Measurements from ENCODE around the gene RCBTB1. TPM values are rescaled to one million over a fixed set of nuclear protein-coding genes. Genes with fewer than 3 reads are reported as not detected.

Gene RCBTB1
- polyA plus RNA-seq (2012; ENCODE audit: insufficient read length, low read depth): 16.0 TPM

DNA sequence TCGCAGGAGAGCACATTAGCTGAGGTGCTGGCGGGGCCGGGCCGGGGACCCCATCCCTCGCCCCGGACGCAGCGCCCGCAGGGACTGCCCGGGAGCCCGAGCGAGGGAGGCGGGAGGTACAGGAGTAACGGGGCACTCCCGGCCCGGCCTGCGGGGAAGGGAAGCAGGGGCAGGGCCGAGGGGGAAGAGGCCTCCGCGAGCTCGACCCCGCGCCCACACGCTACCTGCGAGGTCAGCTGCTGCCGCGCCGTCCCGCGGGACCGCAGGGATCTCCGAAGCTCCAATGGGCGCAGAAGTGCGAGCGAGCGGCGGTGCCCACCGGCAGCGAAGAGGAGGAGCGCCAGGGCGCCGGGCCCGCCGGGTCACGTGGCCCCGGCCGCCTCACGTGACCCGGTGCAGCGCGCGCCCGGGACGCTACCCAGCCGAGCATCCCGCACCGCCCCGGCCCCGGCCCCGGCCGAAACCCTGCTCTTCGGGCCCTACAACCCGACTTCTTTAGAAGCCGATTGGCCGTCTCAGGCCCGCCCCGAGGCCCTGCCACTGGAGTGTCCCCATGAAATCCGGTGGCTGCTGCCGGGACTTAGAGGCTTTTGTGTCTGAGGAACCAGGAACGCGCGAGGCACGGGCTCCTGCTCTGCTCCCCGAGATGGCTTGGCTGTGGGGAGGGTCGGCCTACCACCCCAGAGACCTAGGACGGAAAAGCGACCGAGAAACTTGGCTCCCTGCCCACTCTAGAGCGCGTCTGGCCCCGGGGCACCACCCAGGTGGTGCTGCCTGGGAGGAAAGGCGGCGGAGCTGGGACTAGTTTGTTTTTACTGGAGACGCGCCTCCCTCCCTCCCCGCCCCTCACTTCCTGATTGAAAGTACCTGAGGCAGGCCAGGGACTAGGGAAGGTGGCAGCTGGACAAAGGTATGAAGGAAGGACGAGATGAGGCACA, at the start of gene RCBTB1:
Gene RCBTB1 (minus strand): TSS at position 339 of the 938 bp plus-strand sequence. CDS start 18,279 bp downstream, outside the sequence.
- TF ChIP-seq TAF1 (IDR thresholded peaks at IDR 0.05; ENCODE audit: borderline replicate concordance, insufficient read depth, low read length) (no peak), SIN3A (IDR thresholded peaks at IDR 0.05; ENCODE audit: borderline replicate concordance, insufficient read depth, low read length) (peak; percentile 24; the same call in 1 of the 2 replicates), FOXP2 (optimal IDR thresholded peaks at IDR 0.05; ENCODE audit: borderline replicate concordance, extremely low read depth, extremely low read length, insufficient read depth) (peak; percentile 33), POLR2AphosphoS5 (IDR thresholded peaks at IDR 0.05; ENCODE audit: low read depth, low read length) (no peak)
- TF ChIP-seq, protein P1, sequence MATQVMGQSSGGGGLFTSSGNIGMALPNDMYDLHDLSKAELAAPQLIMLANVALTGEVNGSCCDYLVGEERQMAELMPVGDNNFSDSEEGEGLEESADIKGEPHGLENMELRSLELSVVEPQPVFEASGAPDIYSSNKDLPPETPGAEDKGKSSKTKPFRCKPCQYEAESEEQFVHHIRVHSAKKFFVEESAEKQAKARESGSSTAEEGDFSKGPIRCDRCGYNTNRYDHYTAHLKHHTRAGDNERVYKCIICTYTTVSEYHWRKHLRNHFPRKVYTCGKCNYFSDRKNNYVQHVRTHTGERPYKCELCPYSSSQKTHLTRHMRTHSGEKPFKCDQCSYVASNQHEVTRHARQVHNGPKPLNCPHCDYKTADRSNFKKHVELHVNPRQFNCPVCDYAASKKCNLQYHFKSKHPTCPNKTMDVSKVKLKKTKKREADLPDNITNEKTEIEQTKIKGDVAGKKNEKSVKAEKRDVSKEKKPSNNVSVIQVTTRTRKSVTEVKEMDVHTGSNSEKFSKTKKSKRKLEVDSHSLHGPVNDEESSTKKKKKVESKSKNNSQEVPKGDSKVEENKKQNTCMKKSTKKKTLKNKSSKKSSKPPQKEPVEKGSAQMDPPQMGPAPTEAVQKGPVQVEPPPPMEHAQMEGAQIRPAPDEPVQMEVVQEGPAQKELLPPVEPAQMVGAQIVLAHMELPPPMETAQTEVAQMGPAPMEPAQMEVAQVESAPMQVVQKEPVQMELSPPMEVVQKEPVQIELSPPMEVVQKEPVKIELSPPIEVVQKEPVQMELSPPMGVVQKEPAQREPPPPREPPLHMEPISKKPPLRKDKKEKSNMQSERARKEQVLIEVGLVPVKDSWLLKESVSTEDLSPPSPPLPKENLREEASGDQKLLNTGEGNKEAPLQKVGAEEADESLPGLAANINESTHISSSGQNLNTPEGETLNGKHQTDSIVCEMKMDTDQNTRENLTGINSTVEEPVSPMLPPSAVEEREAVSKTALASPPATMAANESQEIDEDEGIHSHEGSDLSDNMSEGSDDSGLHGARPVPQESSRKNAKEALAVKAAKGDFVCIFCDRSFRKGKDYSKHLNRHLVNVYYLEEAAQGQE (IDR thresholded peaks at IDR 0.05; ENCODE audit: insufficient read depth in 1 of 2, low read depth in 2 of 2, low read length in 2 of 2): no peak

DNA sequence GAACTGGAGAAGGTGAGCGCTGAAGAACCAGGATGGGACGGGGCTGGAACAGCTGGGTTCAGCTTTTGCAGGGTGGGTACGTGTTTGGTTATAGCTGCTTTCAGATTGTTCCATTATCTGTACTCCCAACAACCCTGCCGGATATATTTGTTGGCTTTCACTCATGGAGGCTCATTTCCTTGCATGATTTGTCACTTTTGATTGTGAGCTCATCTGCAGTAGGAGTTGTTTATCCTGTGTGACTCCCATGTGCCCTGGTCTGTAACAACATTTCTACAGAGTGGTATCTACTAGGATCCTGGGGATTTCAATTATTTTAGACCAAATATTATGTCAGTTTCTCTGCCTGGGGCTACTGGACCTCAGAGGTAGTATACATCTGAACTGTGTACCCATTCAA, 48.4 kb upstream of the RCBTB1 start:
- no peak for TF ChIP-seq FOXP2 (optimal IDR thresholded peaks at IDR 0.05; ENCODE audit: borderline replicate concordance, extremely low read depth, extremely low read length, insufficient read depth)
- TF ChIP-seq TAF1 (IDR thresholded peaks at IDR 0.05; ENCODE audit: borderline replicate concordance, insufficient read depth, low read length): no peak
- TF ChIP-seq SIN3A (IDR thresholded peaks at IDR 0.05; ENCODE audit: borderline replicate concordance, insufficient read depth, low read length): no peak
- TF ChIP-seq, protein P1 (IDR thresholded peaks at IDR 0.05; ENCODE audit: insufficient read depth in 1 of 2, low read depth in 2 of 2, low read length in 2 of 2): no peak
- TF ChIP-seq POLR2AphosphoS5 (IDR thresholded peaks at IDR 0.05; ENCODE audit: low read depth, low read length): no peak

DNA sequence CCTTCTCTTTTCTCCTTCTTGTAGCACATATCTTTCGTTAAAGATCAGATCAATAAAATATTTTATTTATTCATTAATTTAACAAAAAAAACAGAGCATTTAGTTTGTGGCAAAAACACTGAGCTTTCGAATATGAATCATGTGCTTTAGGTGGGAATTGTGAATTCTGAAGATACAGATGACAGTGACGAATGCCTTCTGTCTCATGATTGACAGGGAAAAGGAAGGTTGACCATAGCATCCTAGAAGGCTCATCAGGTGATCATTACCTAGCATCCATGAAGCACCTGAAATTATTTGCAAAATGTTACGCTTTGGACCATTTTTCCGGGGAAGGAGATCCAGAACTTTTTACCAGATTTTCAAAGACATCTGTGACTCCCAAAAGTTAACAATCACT, 46.8 kb upstream of the RCBTB1 start:
- TF ChIP-seq SIN3A (IDR thresholded peaks at IDR 0.05; ENCODE audit: borderline replicate concordance, insufficient read depth, low read length) (no peak), POLR2AphosphoS5 (IDR thresholded peaks at IDR 0.05; ENCODE audit: low read depth, low read length) (no peak), FOXP2 (optimal IDR thresholded peaks at IDR 0.05; ENCODE audit: borderline replicate concordance, extremely low read depth, extremely low read length, insufficient read depth) (no peak), TAF1 (IDR thresholded peaks at IDR 0.05; ENCODE audit: borderline replicate concordance, insufficient read depth, low read length) (no peak)
- TF ChIP-seq, protein P1 (IDR thresholded peaks at IDR 0.05; ENCODE audit: insufficient read depth in 1 of 2, low read depth in 2 of 2, low read length in 2 of 2): no peak

DNA sequence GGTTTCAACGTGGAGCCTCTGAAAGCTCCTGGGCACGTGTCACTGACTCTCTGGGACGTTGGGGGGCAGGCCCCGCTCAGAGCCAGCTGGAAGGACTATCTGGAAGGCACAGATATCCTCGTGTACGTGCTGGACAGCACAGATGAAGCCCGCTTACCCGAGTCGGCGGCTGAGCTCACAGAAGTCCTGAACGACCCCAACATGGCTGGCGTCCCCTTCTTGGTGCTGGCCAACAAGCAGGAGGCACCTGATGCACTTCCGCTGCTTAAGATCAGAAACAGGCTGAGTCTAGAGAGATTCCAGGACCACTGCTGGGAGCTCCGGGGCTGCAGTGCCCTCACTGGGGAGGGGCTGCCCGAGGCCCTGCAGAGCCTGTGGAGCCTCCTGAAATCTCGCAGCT, 45.2 kb upstream of the RCBTB1 start:
- TF ChIP-seq FOXP2 (optimal IDR thresholded peaks at IDR 0.05; ENCODE audit: borderline replicate concordance, extremely low read depth, extremely low read length, insufficient read depth) (no peak), TAF1 (IDR thresholded peaks at IDR 0.05; ENCODE audit: borderline replicate concordance, insufficient read depth, low read length) (no peak), SIN3A (IDR thresholded peaks at IDR 0.05; ENCODE audit: borderline replicate concordance, insufficient read depth, low read length) (no peak), POLR2AphosphoS5 (IDR thresholded peaks at IDR 0.05; ENCODE audit: low read depth, low read length) (no peak)
- TF ChIP-seq, protein P1 (IDR thresholded peaks at IDR 0.05; ENCODE audit: insufficient read depth in 1 of 2, low read depth in 2 of 2, low read length in 2 of 2): no peak
